ENCODE measurements around the gene ZNF608.

The ZNF608 gene

GRCh38 chr5:124737651-124738050 is 8.8 kb downstream of the ZNF608 start:
- DNase-seq, result no peak

- DNase-seq, result no peak
These were observed 9.6 kb downstream of the ZNF608 start for GRCh38 chr5:124736805-124737188.

GRCh38 chr5:124736082-124736804 is 10.2 kb downstream of the ZNF608 start:
- DNase-seq, result no peak

GRCh38 chr5:124735169-124735858 is 11.1 kb downstream of the ZNF608 start:
- DNase-seq, result no peak

GRCh38 chr5:124734574-124735168 is 11.8 kb downstream of the ZNF608 start:
- DNase-seq, result no peak

- no peak for DNase-seq
These were observed 13.1 kb downstream of the ZNF608 start for GRCh38 chr5:124733329-124733650.

- DNase-seq, result no peak
These were observed 13.8 kb downstream of the ZNF608 start for GRCh38 chr5:124732428-124733328.

- no peak for DNase-seq
These were observed 16.1 kb downstream of the ZNF608 start for GRCh38 chr5:124730381-124730780.

- DNase-seq, result no peak
These were observed 16.6 kb downstream of the ZNF608 start for GRCh38 chr5:124729720-124730359.

- DNase-seq, result no peak
These were observed 17.5 kb downstream of the ZNF608 start for GRCh38 chr5:124728968-124729332.

GRCh38 chr5:124728331-124728967 is 18.0 kb downstream of the ZNF608 start:
- DNase-seq, result no peak

GRCh38 chr5:124726631-124727362 is 19.6 kb downstream of the ZNF608 start:
- no peak for DNase-seq

- DNase-seq, result no peak
These were observed 20.7 kb downstream of the ZNF608 start for GRCh38 chr5:124725622-124726258.

GRCh38 chr5:124725040-124725434 is 21.4 kb downstream of the ZNF608 start:
- DNase-seq, result no peak

- no peak for DNase-seq
These were observed 21.9 kb downstream of the ZNF608 start for GRCh38 chr5:124724357-124725039.

GRCh38 chr5:124721229-124721735 is 25.2 kb downstream of the ZNF608 start:
- DNase-seq, result no peak

GRCh38 chr5:124720593-124720992 is 25.8 kb downstream of the ZNF608 start:
- no peak for DNase-seq

GRCh38 chr5:124719113-124719967 is 27.1 kb downstream of the ZNF608 start:
- no peak for DNase-seq

GRCh38 chr5:124718380-124718789 is 28.1 kb downstream of the ZNF608 start:
- DNase-seq, result no peak
